HepG2 (cell line): ENCODE data around the gene MTX2. TPM values are rescaled to one million over a fixed set of nuclear protein-coding genes. Genes with fewer than 3 reads are reported as not detected.

Source experiments
- CBX5 ChIP-seq: sonication (generic); formaldehyde crosslinking; IDR thresholded peaks from 2 replicates; pipeline ENCODE4 v1.4.0; 2020; ENCODE audit warnings: missing genetic modification reagents, borderline replicate concordance
- KLF11 ChIP-seq: IDR thresholded peaks from 2 replicates; pipeline ENCODE4 v1.6.1; 2016; ENCODE audit warnings: missing compliant biosample characterization
- MBD4 ChIP-seq: IDR thresholded peaks from 2 replicates; pipeline ENCODE4 v1.6.1; 2012; ENCODE audit warnings: low read length, inconsistent platforms, borderline replicate concordance
- NFKBIZ ChIP-seq: IDR thresholded peaks from 2 replicates; pipeline ENCODE4 v1.6.1; 2018; ENCODE audit warnings: missing genetic modification reagents, missing compliant biosample characterization
- NRL ChIP-seq: sonication (generic); formaldehyde crosslinking; IDR thresholded peaks from 2 replicates; pipeline ENCODE4 v1.5.0; 2020; ENCODE audit warnings: missing genetic modification reagents, mild to moderate bottlenecking, moderate library complexity, borderline replicate concordance
- PAF1 ChIP-seq: IDR thresholded peaks from 2 replicates; pipeline ENCODE4 v1.6.1; 2016; ENCODE audit warnings: missing genetic modification reagents, missing compliant biosample characterization
- SETDB1 ChIP-seq: sonication (generic); formaldehyde crosslinking; IDR thresholded peaks from 2 replicates; pipeline ENCODE4 v1.5.1; 2020; ENCODE audit warnings: missing genetic modification reagents, mild to moderate bottlenecking, borderline replicate concordance
- SIX1 ChIP-seq: sonication (generic); formaldehyde crosslinking; IDR thresholded peaks from 2 replicates; pipeline ENCODE4 v1.4.0; 2020; ENCODE audit warnings: missing genetic modification reagents, borderline replicate concordance
- SP1 ChIP-seq, 2 experiments: fragments of 450-650 bp in 1 of 2; sonication (generic) in 1 of 2; formaldehyde crosslinking in 1 of 2; IDR thresholded peaks; 2 replicates each; pipeline versions ENCODE4 v1.4.0 to v1.6.1; 2016 to 2020; ENCODE audit warnings: missing genetic modification reagents in 1 of 2
- ZBTB4 ChIP-seq: sonication (generic); formaldehyde crosslinking; IDR thresholded peaks from 2 replicates; pipeline ENCODE4 v1.4.0; 2020; ENCODE audit warnings: missing genetic modification reagents, mild to moderate bottlenecking, borderline replicate concordance
- ZC3H13 ChIP-seq: sonication (generic); formaldehyde crosslinking; IDR thresholded peaks from 2 replicates; pipeline ENCODE4 v1.8.1; 2023; ENCODE audit warnings: mild to moderate bottlenecking, missing genetic modification reagents, moderate library complexity
- ZMYM4 ChIP-seq: sonication (generic); formaldehyde crosslinking; IDR thresholded peaks from 2 replicates; pipeline ENCODE4 v1.8.1; 2023; ENCODE audit warnings: mild to moderate bottlenecking, missing genetic modification reagents
- ZNF205 ChIP-seq: IDR thresholded peaks from 2 replicates; pipeline ENCODE4 v1.6.1; 2018; ENCODE audit warnings: missing biosample characterization, missing genetic modification reagents
- ZNF224 ChIP-seq: sonication (generic); formaldehyde crosslinking; IDR thresholded peaks from 2 replicates; pipeline ENCODE4 v1.5.0; 2020; ENCODE audit warnings: mild to moderate bottlenecking, missing genetic modification reagents
- ZNF441 ChIP-seq: sonication (generic); formaldehyde crosslinking; IDR thresholded peaks from 2 replicates; pipeline ENCODE4 v1.7.0; 2021; ENCODE audit warnings: missing genetic modification reagents, borderline replicate concordance
- ZNF547 ChIP-seq: sonication (generic); formaldehyde crosslinking; IDR thresholded peaks from 2 replicates; pipeline ENCODE4 v1.5.1; 2020; ENCODE audit warnings: mild to moderate bottlenecking, missing genetic modification reagents
- ZNF598 ChIP-seq: sonication (generic); formaldehyde crosslinking; IDR thresholded peaks from 2 replicates; pipeline ENCODE4 v1.5.1; 2020; ENCODE audit warnings: mild to moderate bottlenecking, missing genetic modification reagents, borderline replicate concordance
- ZNF781 ChIP-seq: sonication (generic); formaldehyde crosslinking; IDR thresholded peaks from 2 replicates; pipeline ENCODE4 v1.5.1; 2020; ENCODE audit warnings: borderline replicate concordance, mild to moderate bottlenecking, missing genetic modification reagents; ENCODE audit errors: not compliant biosample characterization
- polyA plus RNA-seq, 8 experiments: library from polyadenylated mRNA; depleted of rRNA in 3 of 8; stranded (reverse) in 7 of 8; unstranded in 1 of 8; fragments of >200 nt; fragmentation: Illumina TruSeq in 4 of 8; extraction: Trizol in 4 of 8; gene quantifications; 2 replicates each; pipeline versions ENCODE4 v1.2.1 to v1.2.3, GENCODE V29; 2011 to 2016; ENCODE audit warnings: low read depth in 4 of 8, missing spikeins in 1 of 8, mixed read lengths in 1 of 8; ENCODE audit not compliant: insufficient read depth in 1 of 8
- total RNA-seq, 5 experiments: library from RNA; depleted of rRNA; stranded (reverse); fragments of >200 nt; fragmentation: Illumina TruSeq; extraction: Trizol; gene quantifications; 2 replicates each; pipeline ENCODE4 v1.2.3, GENCODE V29; 2016; ENCODE audit warnings: low read depth in 1 of 5
- TF ChIP-seq, protein P1 (sequence below): sonication (generic); formaldehyde crosslinking; IDR thresholded peaks from 2 replicates; pipeline ENCODE4 v1.4.0; 2020; ENCODE audit warnings: missing genetic modification reagents, mild to moderate bottlenecking, borderline replicate concordance
- TF ChIP-seq, protein P2 (sequence below): sonication (generic); formaldehyde crosslinking; IDR thresholded peaks from 2 replicates; pipeline ENCODE4 v1.4.0; 2020; ENCODE audit warnings: missing genetic modification reagents

Gene MTX2
- total and polyA plus RNA-seq, 2 of the 13 experiments (the other 11 are each of a cell fraction or from before 2014, with no cell fraction given), result 58.1 to 75.7 TPM

GRCh38 chr2:176269319-176270099, at the start of gene MTX2 (continued):
- TF ChIP-seq KLF11 (CRISPR knock-in tag) (peak; percentile 89), ZNF224 (peak; percentile 88), SETDB1 (no peak), NRL (CRISPR knock-in tag) (peak; percentile 98), ZBTB4 (CRISPR knock-in tag) (peak; percentile 89), SP1 (IDR thresholded peaks at IDR 0.05) (no peak), SP1 (CRISPR knock-in tag; IDR thresholded peaks at IDR 0.05) (peak; percentile 66), ZC3H13 (peak; percentile 84), NFKBIZ (peak; percentile 84), ZMYM4 (CRISPR knock-in tag) (peak; percentile 97), CBX5 (CRISPR knock-in tag) (no peak; the same call in 1 of the 2 replicates), ZNF598 (CRISPR knock-in tag) (peak; percentile 94), MBD4 (no peak), SIX1 (CRISPR knock-in tag) (0 out of 2 replicates have a peak, but pooled peaks have one; percentile 9), ZNF547 (CRISPR knock-in tag) (no peak; the same call in 1 of the 2 replicates), ZNF205 (0 out of 2 replicates have a peak, but pooled peaks have one; percentile 64), ZNF441 (CRISPR knock-in tag) (no peak; the same call in 1 of the 2 replicates), ZNF781 (CRISPR knock-in tag) (peak; percentile 99), PAF1 (CRISPR knock-in tag) (no peak)
- TF ChIP-seq, protein P1, sequence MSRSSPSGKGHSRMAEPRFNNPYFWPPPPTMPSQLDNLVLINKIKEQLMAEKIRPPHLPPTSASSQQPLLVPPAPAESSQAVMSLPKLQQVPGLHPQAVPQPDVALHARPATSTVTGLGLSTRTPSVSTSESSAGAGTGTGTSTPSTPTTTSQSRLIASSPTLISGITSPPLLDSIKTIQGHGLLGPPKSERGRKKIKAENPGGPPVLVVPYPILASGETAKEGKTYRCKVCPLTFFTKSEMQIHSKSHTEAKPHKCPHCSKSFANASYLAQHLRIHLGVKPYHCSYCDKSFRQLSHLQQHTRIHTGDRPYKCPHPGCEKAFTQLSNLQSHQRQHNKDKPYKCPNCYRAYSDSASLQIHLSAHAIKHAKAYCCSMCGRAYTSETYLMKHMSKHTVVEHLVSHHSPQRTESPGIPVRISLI (CRISPR knock-in tag), result no peak; the same call in 1 of the 2 replicates
- TF ChIP-seq, protein P2, sequence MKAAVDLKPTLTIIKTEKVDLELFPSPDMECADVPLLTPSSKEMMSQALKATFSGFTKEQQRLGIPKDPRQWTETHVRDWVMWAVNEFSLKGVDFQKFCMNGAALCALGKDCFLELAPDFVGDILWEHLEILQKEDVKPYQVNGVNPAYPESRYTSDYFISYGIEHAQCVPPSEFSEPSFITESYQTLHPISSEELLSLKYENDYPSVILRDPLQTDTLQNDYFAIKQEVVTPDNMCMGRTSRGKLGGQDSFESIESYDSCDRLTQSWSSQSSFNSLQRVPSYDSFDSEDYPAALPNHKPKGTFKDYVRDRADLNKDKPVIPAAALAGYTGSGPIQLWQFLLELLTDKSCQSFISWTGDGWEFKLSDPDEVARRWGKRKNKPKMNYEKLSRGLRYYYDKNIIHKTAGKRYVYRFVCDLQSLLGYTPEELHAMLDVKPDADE (CRISPR knock-in tag), result peak; percentile 90; the same call in 1 of the 2 replicates
